Left lobe of liver (tissue), 2 donors: ENCODE measurements around the gene SOST. TPM values are rescaled to one million over a fixed set of nuclear protein-coding genes. Genes with fewer than 3 reads are reported as not detected.

Source experiments
- ATAC-seq: fragments of 200-7000 bp; cut with Tn5 transposase; one replicate; pipeline ENCODE4 v1.9.1; 2020; ENCODE audit warnings: mild to moderate bottlenecking, moderate library complexity
- DNase-seq: peaks from one replicate; pipeline ENCODE4 v3.0.0-alpha.2; 2020; ENCODE audit warnings: low spot score
- total RNA-seq: library from RNA; stranded (reverse); gene quantifications from one replicate; pipeline ENCODE4 v1.2.1, GENCODE V29; 2021
- donor health status: DM: no; HTN: no; CAD: no; lungs with moderate emphysema.
- donor health status: DM: no; HTN: yes; CAD: no.

The SOST gene
- total RNA-seq, 1 donor from 2014 or later, result not detected

DNA sequence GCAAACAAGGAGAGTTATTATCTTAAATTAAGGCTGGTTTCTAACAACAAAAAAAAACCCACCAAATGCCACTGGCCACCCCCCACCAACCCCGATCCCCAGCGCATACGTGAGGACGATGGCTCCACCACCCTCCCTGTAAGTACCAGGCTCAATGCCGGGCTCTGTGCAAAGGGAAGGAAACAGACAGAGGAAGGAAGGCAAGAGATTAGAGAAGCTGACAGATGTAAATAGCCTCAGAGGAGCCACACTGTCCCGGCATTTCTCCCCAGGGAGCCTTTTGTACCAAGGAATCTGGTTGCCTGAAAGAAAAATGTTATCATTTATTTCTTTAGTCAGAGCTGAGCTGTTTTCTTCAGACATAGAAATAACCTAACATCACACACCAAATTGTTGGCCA is 13.1 kb downstream of the SOST start:
- DNase-seq (no peak), ATAC-seq (peak; percentile 65)

- DNase-seq (no peak), ATAC-seq (no peak)
These were observed 17.0 kb downstream of the SOST start for GRCh38 chr17:43741636-43742035.

- no peak for DNase-seq
- no peak for ATAC-seq
These were observed 18.1 kb downstream of the SOST start for GRCh38 chr17:43740541-43740940.

DNA sequence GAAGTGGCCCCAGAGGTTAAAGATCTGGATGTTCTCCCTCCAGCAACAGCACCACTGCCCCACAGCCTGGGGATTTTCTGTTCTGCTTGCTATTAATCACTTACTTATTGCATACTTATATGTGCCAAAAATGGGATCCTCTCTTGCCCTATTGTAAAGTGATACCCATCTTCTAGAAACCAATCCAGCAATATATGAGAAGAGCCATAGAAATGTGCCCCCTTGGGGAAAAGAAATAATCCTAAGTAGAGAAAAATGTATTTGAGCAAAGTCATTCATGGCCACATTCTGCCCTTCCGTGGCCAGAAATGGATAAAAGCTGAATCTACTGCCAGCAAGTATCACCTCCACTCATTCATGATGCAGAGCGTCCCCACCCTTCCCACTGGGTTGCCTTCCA is 20.9 kb downstream of the SOST start:
- DNase-seq, result no peak
- ATAC-seq, result no peak

GRCh38 chr17:43736389-43736788 is 22.2 kb downstream of the SOST start:
- no peak for DNase-seq

DNA sequence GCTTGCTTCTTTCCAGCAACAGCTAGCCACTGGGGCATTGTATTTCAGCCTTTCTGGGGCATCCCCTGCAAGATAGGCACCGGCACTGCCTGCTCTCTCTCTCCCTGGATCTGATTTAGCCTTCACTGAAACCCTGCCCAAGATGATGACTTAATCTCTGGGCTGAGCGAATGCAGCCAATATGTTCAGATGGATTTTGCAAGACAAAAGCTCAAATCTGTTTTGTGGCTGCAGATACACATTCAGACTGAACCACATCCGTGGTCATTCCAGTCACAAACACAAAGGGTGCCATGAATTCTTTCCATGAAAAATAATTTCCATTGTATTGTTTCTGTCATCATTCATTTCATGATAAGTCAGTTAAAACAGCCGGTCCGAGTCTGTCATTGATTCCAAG is 24.2 kb downstream of the SOST start:
- no peak for ATAC-seq
- no peak for DNase-seq

More at GRCh38 chr17:43736389-43736788, 22.2 kb downstream of the SOST start:
- no peak for ATAC-seq

DNA sequence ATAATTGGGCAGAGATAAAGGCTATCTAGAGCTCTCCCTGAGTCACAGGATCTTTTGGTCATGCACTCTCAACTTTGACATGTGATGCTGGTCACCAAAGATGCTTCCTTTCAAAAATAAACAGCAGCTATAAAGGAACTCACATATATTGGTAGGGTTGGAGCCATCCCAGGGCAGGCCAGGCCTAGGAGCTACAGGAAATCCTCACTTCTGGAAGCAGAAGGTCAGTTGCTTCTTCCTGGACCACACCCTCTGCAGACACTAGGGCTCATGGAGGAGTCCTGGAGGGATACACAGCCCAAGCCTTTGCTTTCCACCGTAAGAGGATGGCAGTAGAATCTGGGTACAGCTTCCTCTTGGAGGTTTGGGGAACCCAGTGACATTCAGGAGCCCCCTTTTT is 24.6 kb downstream of the SOST start:
- DNase-seq, result no peak
- ATAC-seq, result peak; percentile 44

DNA sequence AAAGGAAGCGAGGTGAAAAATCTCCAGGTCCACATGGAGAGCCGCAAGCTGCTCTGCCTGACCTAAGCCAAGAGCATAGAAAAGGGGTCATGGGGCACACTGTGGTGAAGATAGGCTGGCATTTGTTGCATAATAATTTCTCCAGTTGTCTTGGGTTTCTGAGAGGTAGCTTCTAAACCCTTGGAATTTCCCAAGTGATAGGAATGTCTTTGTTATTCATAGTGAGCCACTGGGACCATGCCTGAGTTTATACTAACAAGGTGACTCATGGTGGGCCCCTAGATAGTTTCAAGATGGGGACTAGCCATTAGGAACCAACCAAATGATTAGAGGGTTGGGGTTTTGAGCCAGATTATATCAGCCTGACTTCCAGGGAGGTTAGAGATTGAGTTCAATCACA is 25.6 kb downstream of the SOST start:
- ATAC-seq (no peak), DNase-seq (no peak)

DNA sequence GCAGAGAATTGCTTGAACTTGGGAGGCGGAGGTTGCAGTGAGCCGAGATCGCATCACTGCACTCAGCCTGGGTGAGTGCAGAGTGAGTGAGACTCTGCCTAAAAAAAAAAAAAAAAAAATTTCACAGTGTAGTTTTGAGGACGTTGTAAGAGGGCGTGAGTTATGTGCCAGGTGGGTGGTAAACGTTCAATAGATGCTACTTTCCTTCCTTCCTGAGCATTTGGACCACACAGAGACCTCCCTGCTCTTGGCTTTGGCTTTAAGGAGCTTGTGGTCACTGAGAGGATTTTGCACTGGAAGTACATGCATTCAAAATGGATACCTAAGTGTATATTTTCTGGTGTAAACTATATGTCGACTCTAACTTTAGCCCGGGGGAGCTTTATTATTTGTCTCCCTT is 30.5 kb downstream of the SOST start:
- DNase-seq, result no peak
- no peak for ATAC-seq

GRCh38 chr17:43723697-43724359 is 34.8 kb downstream of the SOST start:
- DNase-seq (no peak), ATAC-seq (no peak)

- no peak for ATAC-seq
- DNase-seq, result no peak
These were observed 35.5 kb downstream of the SOST start for GRCh38 chr17:43722870-43723665.

DNA sequence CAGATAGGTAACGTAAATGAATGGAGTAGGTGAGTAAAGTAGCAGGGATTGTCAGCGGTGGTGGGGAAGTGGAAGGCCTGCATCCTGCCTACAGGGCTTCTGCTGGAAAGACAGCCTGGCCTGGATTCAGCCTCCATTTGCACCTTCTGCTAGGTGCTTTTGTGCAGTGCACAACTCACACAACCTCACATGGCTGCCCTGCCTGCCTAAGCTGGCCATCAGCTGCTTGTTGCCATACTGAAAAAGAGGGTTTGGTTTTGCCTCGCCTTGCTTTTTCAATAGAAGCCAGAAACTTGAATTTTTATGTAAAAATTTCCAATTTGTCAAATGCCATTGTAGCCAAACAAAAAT is 36.3 kb downstream of the SOST start:
- ATAC-seq, result no peak
- DNase-seq, result no peak

DNA sequence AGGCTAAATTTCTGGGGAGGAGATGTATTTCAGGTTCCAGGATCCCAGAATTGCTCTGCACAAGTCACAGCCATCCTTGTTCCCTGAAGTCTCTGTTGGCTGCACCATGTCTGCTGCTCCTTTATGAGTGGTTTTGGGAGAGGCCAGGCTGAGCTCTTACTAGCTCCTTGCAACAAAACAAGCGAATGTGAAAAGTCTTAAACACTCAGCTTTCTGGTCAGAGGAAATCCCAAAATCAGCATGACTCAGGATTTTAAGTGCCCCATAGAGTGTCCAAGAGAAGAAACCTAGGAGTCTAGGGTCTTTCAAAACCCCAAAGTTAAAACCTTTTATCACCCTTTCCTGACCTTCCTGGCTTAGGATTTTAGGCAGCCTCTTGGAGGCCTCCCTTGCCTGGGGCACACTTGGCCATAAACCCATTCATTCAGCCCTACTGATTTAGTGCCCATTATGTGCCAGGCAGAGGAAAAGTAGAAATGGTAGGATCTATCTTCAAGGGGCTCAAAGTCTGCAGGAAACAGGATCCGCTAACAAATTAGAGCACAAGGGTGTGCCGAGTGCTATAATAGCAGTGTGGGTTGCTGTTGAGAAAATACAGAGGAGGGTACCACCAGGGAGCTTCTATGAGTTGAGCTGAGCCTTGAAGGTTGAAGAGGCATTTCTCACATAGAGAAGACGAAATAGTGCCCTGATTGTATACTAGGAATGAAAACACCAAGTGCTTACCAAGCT is 36.9 kb downstream of the SOST start:
- ATAC-seq (no peak), DNase-seq (no peak)

- ATAC-seq (peak; percentile 96), DNase-seq (peak; percentile 81)
These were observed 38.1 kb downstream of the SOST start for GRCh38 chr17:43720311-43721060.

DNA sequence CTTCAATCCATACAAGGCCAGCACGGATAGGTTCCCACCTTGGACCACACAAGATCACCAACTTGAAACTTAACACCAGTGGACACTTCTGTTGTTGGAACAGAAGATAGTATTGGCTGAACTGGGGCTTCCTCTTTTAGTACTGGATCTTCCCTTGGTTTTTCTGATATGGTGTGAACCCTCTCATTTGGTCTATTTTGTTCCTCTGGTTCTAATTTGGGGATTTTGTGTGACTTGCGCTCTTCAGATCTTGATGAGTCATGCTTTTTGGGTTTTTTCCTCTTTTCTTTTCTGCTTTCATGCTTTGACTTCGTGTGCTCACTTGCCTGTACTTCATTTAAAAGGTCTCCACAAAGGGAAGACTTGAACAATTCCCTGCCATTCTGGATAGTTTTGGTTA is 39.0 kb downstream of the SOST start:
- ATAC-seq (no peak), DNase-seq (no peak)

DNA sequence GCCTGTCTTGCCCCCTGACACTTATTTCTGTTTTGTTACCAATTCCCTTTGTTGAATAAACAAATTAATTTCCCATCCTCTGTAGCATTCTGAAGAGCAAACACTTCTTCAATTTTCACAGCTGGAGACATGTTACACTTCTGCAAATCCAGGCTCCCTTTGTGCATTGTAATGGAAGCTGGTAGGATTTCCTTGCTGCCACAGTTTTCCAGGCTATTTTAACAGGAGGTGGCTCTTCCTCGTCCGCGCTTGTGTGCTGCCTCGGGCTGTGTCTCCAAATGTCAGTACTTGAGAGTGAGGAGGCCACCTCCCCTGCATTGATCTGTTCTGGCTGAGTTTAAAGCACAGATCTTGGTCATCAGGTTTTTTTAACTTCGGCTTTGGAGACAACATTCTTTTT is 40.0 kb downstream of the SOST start:
- ATAC-seq, result no peak
- DNase-seq, result no peak

DNA sequence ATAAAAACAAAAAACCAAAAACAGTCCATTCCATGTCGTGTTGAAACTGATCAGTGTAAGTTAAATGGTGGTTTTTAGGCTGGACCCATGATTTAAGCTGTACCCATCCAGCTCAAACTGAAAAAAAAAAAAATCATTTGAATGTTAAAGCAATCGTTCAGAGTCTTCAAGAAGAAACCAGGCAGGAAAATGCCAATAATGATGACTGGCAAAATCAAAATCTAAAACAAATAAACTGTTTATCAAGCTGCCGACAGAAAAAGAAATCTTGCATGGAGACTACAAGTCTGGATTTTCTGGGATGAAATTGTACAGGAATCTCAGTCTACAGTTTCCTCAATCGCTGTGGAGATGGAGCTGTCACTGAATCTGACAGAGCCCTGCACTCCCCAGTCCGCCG is 40.7 kb downstream of the SOST start:
- DNase-seq, result no peak
- ATAC-seq, result no peak

DNA sequence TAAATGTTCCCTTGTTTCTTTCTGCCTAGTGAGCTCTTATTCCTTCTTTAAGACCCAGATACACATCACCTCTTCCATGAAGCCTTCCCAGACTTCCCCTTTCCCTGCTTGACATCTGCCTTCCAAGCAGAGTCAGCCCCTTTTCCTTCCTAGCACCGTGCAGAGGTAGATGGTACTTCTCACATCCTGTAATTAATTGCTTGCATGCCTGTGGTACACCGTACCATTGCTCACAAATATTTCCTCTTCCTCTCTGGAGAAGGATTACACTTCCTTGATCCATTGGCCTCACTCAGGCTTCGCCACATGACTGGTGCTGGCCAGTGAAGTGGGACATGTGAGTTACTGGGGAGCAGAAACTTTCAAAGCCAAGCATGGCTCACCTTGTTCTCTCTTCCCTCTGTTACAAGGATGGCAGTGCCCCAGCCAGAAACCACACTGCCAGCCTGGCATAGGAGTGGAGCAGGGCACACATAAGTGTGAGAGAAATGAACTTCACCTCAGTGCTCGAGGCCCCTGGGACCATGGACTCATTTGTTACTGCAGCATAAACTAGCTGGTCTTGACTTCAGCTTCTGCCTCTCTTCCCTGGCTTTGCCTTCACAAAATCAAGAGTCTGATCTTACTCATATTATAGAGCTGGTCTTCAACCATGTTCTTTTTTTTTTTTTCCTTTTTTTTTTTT is 44.0 kb downstream of the SOST start:
- DNase-seq (no peak), ATAC-seq (no peak)

DNA sequence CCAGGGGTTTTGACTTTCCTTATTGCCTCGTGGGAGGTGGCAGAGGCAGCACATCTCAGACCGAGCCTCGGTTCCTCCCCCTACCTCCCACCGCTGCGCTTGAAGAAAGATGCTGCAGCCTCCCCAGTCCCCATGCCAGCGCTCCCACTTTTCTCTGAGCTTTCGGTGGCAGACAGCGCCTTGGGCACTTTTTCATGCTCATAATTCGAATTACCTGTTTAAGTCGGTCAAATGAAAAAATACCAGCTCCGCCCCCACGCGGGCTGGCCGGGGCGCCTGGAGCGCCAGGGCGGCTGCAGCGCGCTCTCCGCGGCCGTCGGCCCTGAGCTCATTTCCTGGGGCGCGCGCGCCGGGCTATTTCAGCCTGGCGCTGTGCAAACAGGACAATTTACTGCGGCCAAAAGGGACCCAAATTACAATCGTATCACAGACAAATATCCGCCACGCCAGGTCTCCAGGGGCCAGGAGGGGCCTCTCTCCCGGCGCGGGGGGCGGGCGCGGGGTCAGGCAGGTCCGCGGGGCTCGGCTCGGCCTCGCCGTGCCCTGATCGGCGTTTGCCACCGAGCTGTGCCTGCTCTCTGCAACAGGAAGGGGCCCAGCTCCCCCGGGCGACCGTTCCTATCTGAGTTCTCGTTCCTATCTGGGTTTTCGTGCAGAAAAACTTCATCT is 45.0 kb downstream of the SOST start:
- DNase-seq (no peak), ATAC-seq (peak; percentile 75)

GRCh38 chr17:43712397-43712796 is 46.2 kb downstream of the SOST start:
- DNase-seq, result no peak
- no peak for ATAC-seq
